ENCODE results near the gene ANKRD28. TPM values are rescaled to one million over a fixed set of nuclear protein-coding genes. Genes with fewer than 3 reads are reported as not detected.

Gene ANKRD28
- total RNA-seq, 1 donor from 2014 or later = 45.0 TPM

GRCh38 chr3:15665510-15666150 lies 132.1 kb downstream of the ANKRD28 start:
- H3K36me3 Mint-ChIP-seq = peaks cover 37% of the 10 kb centered on the region
- no peak overlapping the region for H3K4me3 Mint-ChIP-seq
- DNase-seq (ENCODE audit: low spot score in 2 of 2, unreplicated experiment in 2 of 2) = no peak
- no peak for TF ChIP-seq CTCF (IDR thresholded peaks at IDR 0.05; ENCODE audit: unreplicated experiment)
- peaks cover 33% of the 10 kb centered on the region for H3K9me3 Mint-ChIP-seq
- no peaks in the 10 kb centered on the region for H3K27me3 Mint-ChIP-seq (ENCODE audit: low read depth)
- H3K4me1 Mint-ChIP-seq = no peaks in the 10 kb centered on the region
- no peak overlapping the region for H3K27ac Mint-ChIP-seq

GRCh38 chr3:15664144-15664543 lies 133.6 kb downstream of the ANKRD28 start:
- Mint-ChIP-seq H3K9me3 (peaks cover 39% of the 10 kb centered on the region), H3K36me3 (peaks cover 31% of the 10 kb centered on the region), H3K4me3 (no peak overlapping the region), H3K27me3 (ENCODE audit: low read depth) (no peaks in the 10 kb centered on the region), H3K27ac (no peak overlapping the region), H3K4me1 (peaks cover 8% of the 10 kb centered on the region)
- DNase-seq (ENCODE audit: low spot score in 2 of 2, unreplicated experiment in 2 of 2) = no peak
- TF ChIP-seq CTCF (IDR thresholded peaks at IDR 0.05; ENCODE audit: unreplicated experiment) = no peak

GRCh38 chr3:15660055-15660935 lies 137.5 kb downstream of the ANKRD28 start:
- H3K27me3 Mint-ChIP-seq (ENCODE audit: low read depth) = no peaks in the 10 kb centered on the region
- peaks cover 51% of the 10 kb centered on the region for H3K9me3 Mint-ChIP-seq
- TF ChIP-seq CTCF (IDR thresholded peaks at IDR 0.05; ENCODE audit: unreplicated experiment) = no peak
- H3K4me1 Mint-ChIP-seq = peaks cover 8% of the 10 kb centered on the region
- no peak overlapping the region for H3K4me3 Mint-ChIP-seq
- H3K27ac Mint-ChIP-seq = no peak overlapping the region
- no peak for DNase-seq (ENCODE audit: low spot score in 2 of 2, unreplicated experiment in 2 of 2)
- H3K36me3 Mint-ChIP-seq = peaks cover 22% of the 10 kb centered on the region

- Mint-ChIP-seq H3K27me3 (ENCODE audit: low read depth) (no peaks in the 10 kb centered on the region), H3K4me3 (no peak overlapping the region), H3K9me3 (peaks cover 50% of the 10 kb centered on the region), H3K4me1 (peaks cover 8% of the 10 kb centered on the region), H3K27ac (peak overlapping the region; percentile 55), H3K36me3 (peaks cover 16% of the 10 kb centered on the region)
- no peak for DNase-seq (ENCODE audit: low spot score in 2 of 2, unreplicated experiment in 2 of 2)
- no peak for TF ChIP-seq CTCF (IDR thresholded peaks at IDR 0.05; ENCODE audit: unreplicated experiment)
These were observed 138.4 kb downstream of the ANKRD28 start for GRCh38 chr3:15659254-15659975.

GRCh38 chr3:15657016-15657415 lies 140.8 kb downstream of the ANKRD28 start:
- peaks cover 7% of the 10 kb centered on the region for H3K36me3 Mint-ChIP-seq
- DNase-seq (ENCODE audit: low spot score in 2 of 2, unreplicated experiment in 2 of 2) = no peak
- no peak overlapping the region for H3K4me3 Mint-ChIP-seq
- H3K9me3 Mint-ChIP-seq = peaks cover 33% of the 10 kb centered on the region
- TF ChIP-seq CTCF (IDR thresholded peaks at IDR 0.05; ENCODE audit: unreplicated experiment) = no peak
- H3K27me3 Mint-ChIP-seq (ENCODE audit: low read depth) = no peaks in the 10 kb centered on the region
- H3K27ac Mint-ChIP-seq = no peak overlapping the region
- peaks cover 8% of the 10 kb centered on the region for H3K4me1 Mint-ChIP-seq
